Loucy (cell line): ENCODE results near the gene S100A9.

Source experiments
- CTCF ChIP-seq: fragments of 200-600 bp; sonication (generic); conservative IDR thresholded peaks from 2 replicates; pipeline ENCODE4 v1.5.1; 2014; ENCODE audit warnings: mild to moderate bottlenecking, antibody characterized with exemption, low read length
- EZH2phosphoT487 ChIP-seq: fragments of 200-600 bp; IDR thresholded peaks from 2 replicates; pipeline ENCODE4 v1.6.1; 2018; ENCODE audit warnings: antibody characterized with exemption, mild to moderate bottlenecking, moderate library complexity, borderline replicate concordance

GRCh38 chr1:153387001-153387400, 29.3 kb downstream of the S100A9 start:
- TF ChIP-seq CTCF (no peak), EZH2phosphoT487 (no peak)
